Activated CD8-positive, alpha-beta memory T cell treated with anti-CD3 and anti-CD28 coated beads for 24 hours (primary cell): Measurements from ENCODE around the gene GORAB.

Experiments used
- DNase-seq: peaks from one replicate; pipeline ENCODE4 v3.0.0-alpha.2; 2020

Gene GORAB, protein sequence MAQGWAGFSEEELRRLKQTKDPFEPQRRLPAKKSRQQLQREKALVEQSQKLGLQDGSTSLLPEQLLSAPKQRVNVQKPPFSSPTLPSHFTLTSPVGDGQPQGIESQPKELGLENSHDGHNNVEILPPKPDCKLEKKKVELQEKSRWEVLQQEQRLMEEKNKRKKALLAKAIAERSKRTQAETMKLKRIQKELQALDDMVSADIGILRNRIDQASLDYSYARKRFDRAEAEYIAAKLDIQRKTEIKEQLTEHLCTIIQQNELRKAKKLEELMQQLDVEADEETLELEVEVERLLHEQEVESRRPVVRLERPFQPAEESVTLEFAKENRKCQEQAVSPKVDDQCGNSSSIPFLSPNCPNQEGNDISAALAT

GRCh38 chr1:170531758-170532657 is at the start of gene GORAB:
Gene GORAB (plus strand): TSS chr1:170532166. CDS start chr1:170532224, 58 bp downstream.
- DNase-seq = peak; percentile 93

DNA sequence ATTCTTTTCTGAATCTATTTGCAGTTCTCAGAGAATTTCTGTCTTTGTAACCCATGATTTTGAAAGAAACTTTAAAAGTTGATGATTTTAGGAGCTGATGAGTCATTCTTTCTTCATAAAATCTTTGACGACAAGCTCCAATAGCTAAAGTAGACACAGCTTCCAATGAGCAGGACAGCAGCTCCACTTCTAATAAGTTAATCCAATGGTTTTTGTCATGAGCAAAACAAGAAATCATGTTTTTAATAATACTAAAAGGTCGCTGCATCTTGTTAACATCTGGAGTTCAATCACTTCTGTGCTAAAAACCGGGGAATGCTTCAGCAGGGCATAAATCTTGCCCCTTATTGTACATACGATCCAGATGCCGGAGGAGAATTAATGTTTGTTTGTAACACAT is 48.9 kb upstream of the GORAB start:
- DNase-seq = no peak

- DNase-seq = no peak
Measured at GRCh38 chr1:170487503-170487902, 44.5 kb upstream of the GORAB start.

- no peak for DNase-seq
Measured at GRCh38 chr1:170491291-170491690, 40.7 kb upstream of the GORAB start.

GRCh38 chr1:170494369-170494768 is 37.6 kb upstream of the GORAB start:
- DNase-seq = no peak

DNA sequence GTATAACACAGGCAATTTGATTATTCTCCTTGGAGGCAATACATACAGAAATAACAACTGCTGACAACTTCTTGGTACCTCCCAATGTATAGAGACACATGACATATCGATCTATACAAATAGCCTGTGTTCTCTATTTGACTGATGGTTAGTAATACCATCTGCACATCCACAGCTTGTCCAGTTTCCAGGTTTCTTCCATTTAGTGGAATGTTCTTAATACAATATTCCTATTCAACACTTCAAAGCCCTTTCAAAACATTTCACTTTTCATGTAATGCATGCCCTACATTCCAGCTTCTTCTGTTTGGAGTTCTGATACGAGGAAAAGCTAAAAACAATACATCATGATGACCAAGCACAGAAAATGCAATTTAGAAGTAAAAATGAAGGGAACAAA is 37.0 kb upstream of the GORAB start:
- no peak for DNase-seq

DNA sequence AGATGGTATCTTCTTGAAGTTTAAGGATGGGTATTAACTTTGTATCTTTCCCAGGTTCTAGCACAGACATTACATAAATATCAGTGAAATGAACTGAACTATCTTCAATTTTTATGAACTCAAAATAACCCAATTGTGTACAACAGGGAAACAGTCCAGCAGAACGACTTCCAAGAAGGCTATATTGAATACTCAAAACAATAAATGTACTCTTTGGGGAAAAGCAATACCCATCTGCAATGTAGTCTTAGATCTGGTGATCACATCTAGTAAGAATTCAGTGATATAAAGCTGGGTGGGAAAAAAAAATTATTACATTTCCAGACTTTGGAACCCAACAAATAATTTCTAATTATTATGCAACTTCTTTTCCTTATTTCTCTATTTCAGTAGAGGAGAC is 33.1 kb upstream of the GORAB start:
- no peak for DNase-seq

DNA sequence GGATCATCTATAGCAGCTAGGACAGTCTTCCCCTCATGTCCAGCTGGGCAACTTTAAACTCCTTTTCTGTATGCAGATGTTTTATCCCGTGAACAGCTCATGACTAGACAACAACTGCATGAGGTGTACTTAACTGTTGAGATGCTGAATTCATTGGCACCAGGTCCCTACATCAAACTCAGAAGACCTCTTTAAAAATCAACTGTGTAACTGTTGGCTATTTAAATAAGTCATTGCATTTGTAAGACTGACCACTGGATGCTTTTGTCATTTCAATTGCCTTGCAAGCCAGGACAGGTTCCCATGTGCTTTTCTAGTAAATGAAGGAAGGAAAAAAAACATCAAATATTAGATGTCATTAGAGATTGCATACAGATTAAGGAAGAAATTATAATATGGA is 28.3 kb upstream of the GORAB start:
- no peak for DNase-seq

- no peak for DNase-seq
Measured at GRCh38 chr1:170510163-170510562, 21.8 kb upstream of the GORAB start.

GRCh38 chr1:170511038-170511437 is 20.9 kb upstream of the GORAB start:
- DNase-seq = no peak

DNA sequence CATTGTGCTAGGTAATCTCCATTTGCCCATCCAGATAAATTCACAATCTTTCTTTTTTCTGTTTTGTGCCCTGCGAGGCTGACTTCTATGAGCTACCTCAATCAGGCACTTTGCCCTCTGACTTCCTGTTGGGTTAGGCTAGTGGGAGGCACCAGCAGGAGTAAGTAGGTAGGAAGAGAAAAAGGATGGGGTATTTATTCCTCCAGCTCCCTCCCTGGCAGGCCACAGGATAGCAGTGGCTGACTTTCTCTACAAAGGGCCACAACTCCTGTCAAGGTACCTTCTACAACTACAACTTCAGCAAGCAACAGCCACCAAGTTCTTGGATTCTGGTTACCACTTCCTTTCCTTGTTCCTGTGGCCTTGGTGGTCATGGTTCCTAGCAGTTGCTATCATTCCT is 18.8 kb upstream of the GORAB start:
- no peak for DNase-seq

DNA sequence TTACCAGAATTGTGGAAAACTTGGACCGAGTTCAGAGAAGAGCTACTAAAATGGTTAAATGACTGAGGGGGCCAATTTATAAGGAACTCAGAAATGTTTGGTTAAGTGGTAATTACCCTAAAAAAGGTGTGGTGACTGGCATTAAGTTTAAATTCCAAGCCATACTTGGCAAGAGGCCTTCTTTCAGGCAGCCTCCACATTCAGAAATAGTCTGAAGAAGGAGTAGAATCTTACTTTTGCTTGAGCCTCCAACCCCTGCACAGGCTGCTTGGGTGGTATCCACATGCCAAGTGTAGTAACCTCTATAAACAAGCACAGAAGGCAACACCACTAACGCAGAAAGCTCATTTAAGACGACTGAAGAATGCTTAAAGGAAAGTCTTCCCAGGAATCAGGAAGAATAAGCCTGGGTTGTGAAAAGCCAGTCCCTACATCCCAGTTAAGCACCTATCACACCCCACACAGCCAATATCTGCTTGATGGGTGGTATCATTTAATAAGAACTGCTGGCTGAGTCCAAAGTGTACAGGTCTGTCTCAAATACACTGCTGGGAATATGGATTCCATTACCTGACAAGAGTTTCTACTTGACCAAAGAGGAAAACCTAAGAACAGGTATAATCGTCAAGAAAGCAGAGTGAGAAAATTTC is 13.7 kb upstream of the GORAB start:
- no peak for DNase-seq

DNA sequence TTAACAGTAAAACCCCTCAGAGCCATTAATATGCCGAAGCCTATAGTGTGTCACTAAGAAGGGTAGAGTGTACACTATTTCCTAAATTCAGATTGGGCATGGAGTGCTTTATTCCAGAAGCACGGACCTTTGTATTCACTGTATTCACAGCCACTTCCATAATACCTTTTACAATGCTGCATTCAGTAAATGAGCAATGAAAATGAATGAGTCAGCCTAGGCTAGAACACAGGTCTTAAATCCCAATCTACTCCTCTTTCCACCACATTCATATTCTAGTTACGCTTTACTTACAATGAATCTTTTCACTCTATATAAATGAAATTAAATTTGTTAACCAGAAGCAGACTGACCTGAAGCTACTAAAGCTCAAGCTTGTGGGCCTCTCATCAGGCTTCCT is 13.0 kb upstream of the GORAB start:
- DNase-seq = no peak

GRCh38 chr1:170520601-170521000 is 11.4 kb upstream of the GORAB start:
- DNase-seq = no peak

- DNase-seq = no peak
Measured at GRCh38 chr1:170521818-170522217, 10.1 kb upstream of the GORAB start.

- peak; percentile 62 for DNase-seq
Measured at GRCh38 chr1:170530972-170531757, 801 bp upstream of the GORAB start.

DNA sequence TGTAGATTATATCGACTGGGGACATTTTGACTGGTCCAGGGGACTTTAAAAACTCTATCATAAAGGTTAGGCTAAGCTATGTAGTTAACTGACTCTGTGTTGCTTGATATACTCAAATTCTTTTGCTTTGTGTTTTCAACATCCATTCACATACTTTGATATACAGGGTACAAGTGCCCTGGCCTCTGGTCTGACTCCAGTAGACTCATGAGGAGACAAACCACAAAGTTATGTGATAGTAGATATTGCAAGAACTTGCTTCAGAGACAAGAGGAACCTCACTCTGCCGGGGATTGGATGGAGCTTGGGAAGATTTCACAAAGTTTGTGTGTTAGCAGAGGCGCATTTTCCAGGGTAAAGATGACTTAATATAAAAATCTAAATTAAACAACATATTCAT is 1.3 kb downstream of the GORAB start:
- no peak for DNase-seq

DNA sequence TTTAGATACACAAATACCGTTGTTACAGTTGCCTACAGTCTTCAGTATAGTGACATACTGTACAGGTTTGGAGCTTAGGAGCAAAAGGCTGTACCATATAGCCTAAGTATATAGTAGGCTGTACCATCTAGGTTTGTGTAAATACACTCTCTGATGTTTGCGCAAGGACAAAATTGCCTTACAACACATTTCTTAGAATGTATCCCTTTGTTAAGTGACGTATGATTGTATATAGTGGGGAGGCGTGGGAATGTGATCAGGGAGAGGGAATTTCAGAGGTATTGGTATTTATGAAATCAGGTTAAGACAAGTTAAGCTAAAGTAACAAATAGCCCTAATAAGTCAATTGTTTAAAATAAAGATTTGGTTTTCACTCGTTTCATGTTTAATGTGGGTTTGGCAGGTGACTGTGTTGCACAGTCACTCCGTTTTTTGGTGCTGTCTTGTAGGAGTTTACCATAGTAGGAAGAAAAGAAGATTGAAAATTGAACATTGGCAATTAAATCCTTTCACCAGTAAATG is 2.7 kb downstream of the GORAB start:
- DNase-seq = no peak

- no peak for DNase-seq
Measured at GRCh38 chr1:170535418-170535817, 3.5 kb downstream of the GORAB start.

DNA sequence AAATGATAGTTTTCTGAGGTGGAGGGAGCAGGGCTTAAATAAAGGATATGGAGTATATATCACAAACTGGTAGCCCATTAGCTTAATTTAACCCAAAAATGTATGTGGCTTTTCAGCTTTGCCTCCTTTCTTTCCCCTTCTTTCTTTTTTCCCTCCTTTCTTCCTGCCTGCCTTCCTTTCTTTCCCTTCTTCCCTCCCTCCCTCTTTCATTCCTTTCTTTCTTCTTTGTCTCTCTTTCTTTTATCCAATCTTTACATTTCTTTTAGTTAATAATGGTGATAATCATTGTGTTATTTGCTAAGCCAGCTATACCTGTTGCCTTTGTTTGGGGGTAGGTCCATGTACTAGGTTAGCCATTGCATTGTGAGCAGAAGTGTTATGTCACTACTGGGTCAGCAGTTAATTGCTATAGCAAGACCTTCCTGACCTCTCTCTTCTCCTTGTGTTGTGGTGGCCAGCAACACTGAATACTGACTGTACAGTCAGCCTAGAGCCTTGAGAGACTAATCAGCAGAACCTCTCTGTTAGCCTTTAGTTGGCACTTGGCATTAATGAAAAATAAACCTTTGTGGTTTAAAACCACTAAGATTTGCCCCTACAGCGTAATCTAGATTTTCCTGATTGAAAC is 5.1 kb downstream of the GORAB start:
- no peak for DNase-seq

GRCh38 chr1:170537798-170538503 is 6.0 kb downstream of the GORAB start:
- no peak for DNase-seq
